Measurements from ENCODE around the gene MANSC4. TPM values are rescaled to one million over a fixed set of nuclear protein-coding genes. Genes with fewer than 3 reads are reported as not detected.

The MANSC4 gene
- polyA plus RNA-seq, 2 donors = not detected

DNA sequence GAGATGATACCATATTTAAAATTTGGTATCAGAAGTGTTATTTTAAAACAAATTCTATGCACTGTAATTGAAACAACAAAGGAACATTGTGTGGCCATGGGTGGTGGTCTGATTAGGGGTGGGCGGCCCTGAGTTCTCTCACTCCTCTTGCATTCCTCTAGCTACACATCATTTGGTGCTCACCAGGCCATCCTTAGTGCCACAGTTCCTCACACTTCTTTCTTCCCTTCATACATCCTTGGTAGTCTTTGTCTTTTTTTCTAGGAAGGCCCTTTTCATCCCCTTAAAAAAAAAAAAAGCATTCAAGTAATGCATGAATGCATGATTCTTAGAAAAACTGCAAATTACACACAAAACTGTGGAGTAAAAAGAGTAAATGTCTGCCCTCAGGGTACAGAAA is 2.4 kb upstream of the MANSC4 start:
- Histone ChIP-seq H3K9me3 (ENCODE audit: control insufficient read depth in 2 of 2, insufficient read depth in 1 of 2, low read depth in 1 of 2, low read length in 1 of 2) (no peaks in the 10 kb centered on the region), H3K4me3 (ENCODE audit: low read depth in 1 of 2, low read length in 2 of 2) (no peak overlapping the region), H3K4me1 (ENCODE audit: control insufficient read depth in 2 of 2, insufficient read depth in 2 of 2, low read length in 1 of 2) (peaks cover 8 to 11% of the 10 kb centered on the region in 2 donors), H3K27me3 (ENCODE audit: control insufficient read depth in 1 of 2, insufficient read depth in 2 of 2, low read length in 2 of 2) (no peaks in the 10 kb centered on the region), H3K27ac (ENCODE audit: low read depth in 2 of 2, low read length in 1 of 2) (no peak overlapping the region), H3K36me3 (ENCODE audit: control insufficient read depth in 2 of 2, insufficient read depth in 2 of 2, low read length in 1 of 2) (no peaks in the 10 kb centered on the region)
- WGBS, 2 donors = 73 to 90% methylated on average over 1 of the region's 1 CpG

GRCh38 chr12:27781680-27782079 is 1.6 kb upstream of the MANSC4 start:
- Histone ChIP-seq H3K27ac (ENCODE audit: low read depth in 2 of 2, low read length in 1 of 2) (no peak overlapping the region), H3K4me3 (ENCODE audit: low read depth in 1 of 2, low read length in 2 of 2) (peak overlapping the region in 1 of 2 donors; percentile 76)
- WGBS, 2 donors = 65 to 66% methylated on average over 5 of the region's 5 CpGs

GRCh38 chr12:27780612-27781408 is 774 bp upstream of the MANSC4 start:
- WGBS, 2 donors = 9 to 11% methylated on average over 25 to 27 of the region's 27 CpGs
- Histone ChIP-seq H3K27ac (ENCODE audit: low read depth in 2 of 2, low read length in 1 of 2) (peak overlapping the region; percentile 90 to 95), H3K9me3 (ENCODE audit: control insufficient read depth in 2 of 2, insufficient read depth in 1 of 2, low read depth in 1 of 2, low read length in 1 of 2) (no peaks in the 10 kb centered on the region), H3K36me3 (ENCODE audit: control insufficient read depth in 2 of 2, insufficient read depth in 2 of 2, low read length in 1 of 2) (no peaks in the 10 kb centered on the region), H3K27me3 (ENCODE audit: control insufficient read depth in 1 of 2, insufficient read depth in 2 of 2, low read length in 2 of 2) (no peaks in the 10 kb centered on the region), H3K4me3 (ENCODE audit: low read depth in 1 of 2, low read length in 2 of 2) (peak overlapping the region; percentile 76 to 91), H3K4me1 (ENCODE audit: control insufficient read depth in 2 of 2, insufficient read depth in 2 of 2, low read length in 1 of 2) (peaks cover 6 to 11% of the 10 kb centered on the region in 2 donors)

More at GRCh38 chr12:27781680-27782079, 1.6 kb upstream of the MANSC4 start:
- Histone ChIP-seq H3K36me3 (ENCODE audit: control insufficient read depth in 2 of 2, insufficient read depth in 2 of 2, low read length in 1 of 2) (no peaks in the 10 kb centered on the region), H3K4me1 (ENCODE audit: control insufficient read depth in 2 of 2, insufficient read depth in 2 of 2, low read length in 1 of 2) (peaks cover 6 to 11% of the 10 kb centered on the region in 2 donors), H3K27me3 (ENCODE audit: control insufficient read depth in 1 of 2, insufficient read depth in 2 of 2, low read length in 2 of 2) (no peaks in the 10 kb centered on the region), H3K9me3 (ENCODE audit: control insufficient read depth in 2 of 2, insufficient read depth in 1 of 2, low read depth in 1 of 2, low read length in 1 of 2) (no peaks in the 10 kb centered on the region)

DNA sequence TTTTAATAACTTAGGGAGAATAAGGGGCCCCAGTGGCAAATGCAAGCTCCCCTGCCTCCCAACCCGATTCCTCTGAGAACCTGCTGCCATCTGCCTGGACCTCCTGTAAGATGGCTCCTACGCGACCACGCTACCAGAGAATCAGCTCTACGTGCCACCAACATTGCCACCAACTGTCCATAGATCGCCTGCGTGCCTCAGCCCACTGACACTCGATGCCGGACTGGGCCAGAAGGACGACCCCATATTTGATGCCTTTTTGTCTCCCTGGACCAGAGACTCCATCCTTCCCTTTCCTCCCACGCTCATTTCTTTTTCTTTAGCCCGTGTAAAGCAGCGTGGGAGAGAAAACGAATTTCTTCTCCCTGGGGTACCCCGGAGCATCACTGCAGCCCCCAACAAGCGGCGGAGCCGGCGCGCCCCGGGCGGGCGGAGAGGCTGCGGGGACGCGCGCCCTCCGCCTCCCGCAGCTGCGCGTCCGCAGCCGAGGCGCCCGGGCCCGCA is 568 bp downstream of the MANSC4 start:
- no peaks in the 10 kb centered on the region for H3K9me3 ChIP-seq (ENCODE audit: control insufficient read depth in 2 of 2, insufficient read depth in 1 of 2, low read depth in 1 of 2, low read length in 1 of 2)
- no peaks in the 10 kb centered on the region for H3K27me3 ChIP-seq (ENCODE audit: control insufficient read depth in 1 of 2, insufficient read depth in 2 of 2, low read length in 2 of 2)
- WGBS, 2 donors = 3% methylated on average over 35 to 36 of the region's 36 CpGs
- peaks cover 6 to 11% of the 10 kb centered on the region in 2 donors for H3K4me1 ChIP-seq (ENCODE audit: control insufficient read depth in 2 of 2, insufficient read depth in 2 of 2, low read length in 1 of 2)
- H3K36me3 ChIP-seq (ENCODE audit: control insufficient read depth in 2 of 2, insufficient read depth in 2 of 2, low read length in 1 of 2) = no peaks in the 10 kb centered on the region
- peak overlapping the region; percentile 90 to 95 for H3K27ac ChIP-seq (ENCODE audit: low read depth in 2 of 2, low read length in 1 of 2)
- peak overlapping the region; percentile 76 to 91 for H3K4me3 ChIP-seq (ENCODE audit: low read depth in 1 of 2, low read length in 2 of 2)

GRCh38 chr12:27778206-27778605 is 1.8 kb downstream of the MANSC4 start:
- Histone ChIP-seq H3K9me3 (ENCODE audit: control insufficient read depth in 2 of 2, insufficient read depth in 1 of 2, low read depth in 1 of 2, low read length in 1 of 2) (no peaks in the 10 kb centered on the region), H3K4me1 (ENCODE audit: control insufficient read depth in 2 of 2, insufficient read depth in 2 of 2, low read length in 1 of 2) (peaks cover 6 to 11% of the 10 kb centered on the region in 2 donors)
- 64 to 66% methylated on average over 1 of the region's 1 CpG for WGBS, 2 donors

GRCh38 chr12:27777141-27777540 is 2.9 kb downstream of the MANSC4 start:
- Histone ChIP-seq H3K27ac (ENCODE audit: low read depth in 2 of 2, low read length in 1 of 2) (no peak overlapping the region), H3K36me3 (ENCODE audit: control insufficient read depth in 2 of 2, insufficient read depth in 2 of 2, low read length in 1 of 2) (no peaks in the 10 kb centered on the region), H3K4me1 (ENCODE audit: control insufficient read depth in 2 of 2, insufficient read depth in 2 of 2, low read length in 1 of 2) (peaks cover 6 to 11% of the 10 kb centered on the region in 2 donors), H3K27me3 (ENCODE audit: control insufficient read depth in 1 of 2, insufficient read depth in 2 of 2, low read length in 2 of 2) (no peaks in the 10 kb centered on the region), H3K4me3 (ENCODE audit: low read depth in 1 of 2, low read length in 2 of 2) (no peak overlapping the region), H3K9me3 (ENCODE audit: control insufficient read depth in 2 of 2, insufficient read depth in 1 of 2, low read depth in 1 of 2, low read length in 1 of 2) (no peaks in the 10 kb centered on the region)
- WGBS, 2 donors = 86 to 89% methylated on average over 5 of the region's 5 CpGs

More at GRCh38 chr12:27778206-27778605, 1.8 kb downstream of the MANSC4 start:
- Histone ChIP-seq H3K36me3 (ENCODE audit: control insufficient read depth in 2 of 2, insufficient read depth in 2 of 2, low read length in 1 of 2) (no peaks in the 10 kb centered on the region), H3K27ac (ENCODE audit: low read depth in 2 of 2, low read length in 1 of 2) (no peak overlapping the region), H3K4me3 (ENCODE audit: low read depth in 1 of 2, low read length in 2 of 2) (no peak overlapping the region), H3K27me3 (ENCODE audit: control insufficient read depth in 1 of 2, insufficient read depth in 2 of 2, low read length in 2 of 2) (no peaks in the 10 kb centered on the region)

DNA sequence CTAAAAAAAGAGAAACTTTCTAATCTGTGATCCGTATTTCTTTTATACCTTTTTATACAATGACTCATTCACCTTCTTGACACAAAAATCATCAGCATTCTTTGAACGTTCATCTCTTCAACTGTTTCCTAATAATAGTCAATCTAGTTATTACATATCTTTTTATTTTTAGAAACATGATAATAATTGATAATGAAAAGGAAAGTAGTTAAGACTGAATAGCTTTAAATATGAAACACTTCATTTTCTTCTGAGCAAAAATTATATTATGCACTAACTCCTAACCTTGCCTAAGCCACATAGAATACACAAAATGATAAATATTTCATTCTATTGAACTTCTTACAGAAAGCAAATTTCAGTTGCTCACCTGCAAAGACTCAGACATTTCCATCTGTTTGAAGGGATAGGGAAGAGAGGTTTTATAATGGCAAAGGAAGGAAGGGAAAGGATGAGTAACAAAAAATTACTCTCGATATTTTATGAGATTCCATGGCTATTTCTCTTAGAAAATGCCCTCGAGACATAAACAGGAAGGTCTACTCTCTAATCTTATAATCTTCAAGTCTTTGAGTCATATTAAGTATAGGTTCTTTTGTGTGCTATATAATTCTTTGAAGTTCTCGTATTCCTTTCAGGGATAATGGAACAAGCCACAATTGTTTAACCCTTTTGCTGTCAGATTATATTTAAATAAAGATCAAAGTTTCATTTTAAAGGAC is 7.5 kb downstream of the MANSC4 start:
- H3K9me3 ChIP-seq (ENCODE audit: control insufficient read depth in 2 of 2, insufficient read depth in 1 of 2, low read depth in 1 of 2, low read length in 1 of 2) = no peaks in the 10 kb centered on the region
- no peak overlapping the region for H3K27ac ChIP-seq (ENCODE audit: low read depth in 2 of 2, low read length in 1 of 2)
- H3K4me3 ChIP-seq (ENCODE audit: low read depth in 1 of 2, low read length in 2 of 2) = no peak overlapping the region
- no peaks in the 10 kb centered on the region for H3K36me3 ChIP-seq (ENCODE audit: control insufficient read depth in 2 of 2, insufficient read depth in 2 of 2, low read length in 1 of 2)
- H3K27me3 ChIP-seq (ENCODE audit: control insufficient read depth in 1 of 2, insufficient read depth in 2 of 2, low read length in 2 of 2) = no peaks in the 10 kb centered on the region
- WGBS, 2 donors = 31 to 39% methylated on average over 5 of the region's 5 CpGs
- no peaks in the 10 kb centered on the region for H3K4me1 ChIP-seq (ENCODE audit: control insufficient read depth in 2 of 2, insufficient read depth in 2 of 2, low read length in 1 of 2)

GRCh38 chr12:27771481-27772327 is 8.3 kb downstream of the MANSC4 start:
- Histone ChIP-seq H3K9me3 (ENCODE audit: control insufficient read depth in 2 of 2, insufficient read depth in 1 of 2, low read depth in 1 of 2, low read length in 1 of 2) (no peaks in the 10 kb centered on the region), H3K4me3 (ENCODE audit: low read depth in 1 of 2, low read length in 2 of 2) (no peak overlapping the region), H3K4me1 (ENCODE audit: control insufficient read depth in 2 of 2, insufficient read depth in 2 of 2, low read length in 1 of 2) (no peaks in the 10 kb centered on the region), H3K36me3 (ENCODE audit: control insufficient read depth in 2 of 2, insufficient read depth in 2 of 2, low read length in 1 of 2) (no peaks in the 10 kb centered on the region), H3K27ac (ENCODE audit: low read depth in 2 of 2, low read length in 1 of 2) (no peak overlapping the region), H3K27me3 (ENCODE audit: control insufficient read depth in 1 of 2, insufficient read depth in 2 of 2, low read length in 2 of 2) (no peaks in the 10 kb centered on the region)
- WGBS, 2 donors = 64 to 80% methylated on average over 3 of the region's 3 CpGs

DNA sequence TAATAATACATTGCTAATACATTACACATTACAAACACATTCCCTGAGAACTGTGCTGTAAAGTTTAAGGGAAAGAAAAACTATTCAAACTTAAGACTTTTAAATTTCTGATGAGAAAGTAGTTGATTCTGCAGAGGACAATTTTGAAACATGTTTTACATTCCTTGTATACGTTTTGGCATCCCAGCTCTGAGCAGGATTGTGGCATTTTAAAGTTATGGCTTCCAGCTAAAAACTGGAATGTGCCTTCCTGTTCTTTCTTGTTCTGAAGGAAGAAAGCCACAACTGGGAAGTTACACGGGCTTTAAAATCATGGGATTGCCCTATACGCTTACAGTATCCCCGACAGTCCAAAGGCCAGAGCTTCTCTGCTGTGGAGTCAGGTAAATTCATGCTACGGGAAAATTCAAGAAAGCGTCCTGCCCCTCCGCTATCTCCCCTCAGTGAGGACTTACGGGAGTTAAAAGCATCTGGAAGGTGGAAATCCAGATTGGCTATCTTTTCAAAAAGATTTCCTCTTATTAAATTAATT is 10.8 kb downstream of the MANSC4 start:
- 61 to 70% methylated on average over 8 of the region's 8 CpGs for WGBS, 2 donors
- no peaks in the 10 kb centered on the region for H3K4me1 ChIP-seq (ENCODE audit: control insufficient read depth in 2 of 2, insufficient read depth in 2 of 2, low read length in 1 of 2)
- no peaks in the 10 kb centered on the region for H3K36me3 ChIP-seq (ENCODE audit: control insufficient read depth in 2 of 2, insufficient read depth in 2 of 2, low read length in 1 of 2)
- no peaks in the 10 kb centered on the region for H3K9me3 ChIP-seq (ENCODE audit: control insufficient read depth in 2 of 2, insufficient read depth in 1 of 2, low read depth in 1 of 2, low read length in 1 of 2)
- no peaks in the 10 kb centered on the region for H3K27me3 ChIP-seq (ENCODE audit: control insufficient read depth in 1 of 2, insufficient read depth in 2 of 2, low read length in 2 of 2)
- no peak overlapping the region for H3K27ac ChIP-seq (ENCODE audit: low read depth in 2 of 2, low read length in 1 of 2)
- no peak overlapping the region for H3K4me3 ChIP-seq (ENCODE audit: low read depth in 1 of 2, low read length in 2 of 2)

Measured in esophagus (tissue), 2 donors.